GM21423 (cell line): Measurements from ENCODE around the gene PRLH.
A peak's percentile ranks its signal among the peaks of the same experiment; 100 is the strongest.

Source experiments
- ATAC-seq: cut with Tn5 transposase; IDR thresholded peaks from one replicate; pipeline ENCODE4 v1.9.1; 2021; ENCODE audit warnings: mild to moderate bottlenecking, moderate library complexity; ENCODE audit not compliant: unreplicated experiment

PRLH gene

DNA sequence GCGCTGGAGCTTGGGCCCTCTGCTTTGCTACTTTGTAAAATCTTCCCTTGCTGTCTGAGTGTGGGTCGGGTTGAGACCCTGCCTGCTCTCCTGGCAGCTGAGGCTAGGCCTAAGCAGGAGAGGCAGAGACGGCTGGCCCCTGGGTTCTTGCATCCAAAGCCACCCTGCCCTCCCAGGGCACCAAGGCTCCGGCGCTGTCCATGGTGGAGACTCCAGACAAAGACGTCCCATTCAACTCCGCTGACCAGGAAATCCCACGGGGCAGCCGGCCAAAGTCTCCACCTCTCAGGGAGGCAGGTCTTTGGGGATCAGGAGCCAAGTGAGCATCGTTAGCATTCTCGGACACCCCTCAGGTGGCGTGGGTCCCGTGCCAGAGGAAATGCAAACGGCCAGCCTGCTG is 2.6 kb upstream of the PRLH start:
- no peak for ATAC-seq

DNA sequence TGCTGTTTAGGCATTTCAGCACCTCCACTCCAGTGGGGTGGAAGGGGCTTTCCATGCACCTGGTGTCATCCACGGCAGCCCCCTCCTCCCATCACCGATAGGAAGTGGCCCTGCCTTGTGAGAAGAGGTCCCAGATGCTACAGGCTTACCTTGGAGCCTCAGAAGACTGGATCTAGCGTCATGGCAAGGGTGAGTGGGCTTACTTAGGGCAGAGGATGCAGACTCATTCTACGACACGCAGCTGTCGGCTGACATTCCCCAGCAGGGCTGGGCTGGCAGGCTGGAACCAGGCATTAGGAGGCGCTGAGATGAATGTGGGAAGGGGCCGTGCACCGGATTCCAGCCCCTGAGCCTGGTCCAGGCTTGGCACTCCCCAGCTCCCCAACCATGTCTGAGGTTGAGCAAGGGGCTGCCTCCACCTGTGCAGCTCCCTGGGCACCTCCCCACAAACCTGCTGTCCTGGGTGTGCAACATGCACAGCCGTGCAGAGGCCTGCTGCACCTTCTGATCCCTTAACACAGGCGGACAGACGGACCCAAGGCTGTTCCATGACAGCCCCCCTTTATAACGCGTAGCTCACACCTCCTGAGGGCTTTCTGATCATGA is 1.7 kb upstream of the PRLH start:
- no peak for ATAC-seq

- ATAC-seq, result no peak
Observed at GRCh38 chr2:237565974-237566373, 400 bp upstream of the PRLH start.

- no peak for ATAC-seq
Observed at GRCh38 chr2:237567276-237568029, 1.1 kb downstream of the PRLH start.

DNA sequence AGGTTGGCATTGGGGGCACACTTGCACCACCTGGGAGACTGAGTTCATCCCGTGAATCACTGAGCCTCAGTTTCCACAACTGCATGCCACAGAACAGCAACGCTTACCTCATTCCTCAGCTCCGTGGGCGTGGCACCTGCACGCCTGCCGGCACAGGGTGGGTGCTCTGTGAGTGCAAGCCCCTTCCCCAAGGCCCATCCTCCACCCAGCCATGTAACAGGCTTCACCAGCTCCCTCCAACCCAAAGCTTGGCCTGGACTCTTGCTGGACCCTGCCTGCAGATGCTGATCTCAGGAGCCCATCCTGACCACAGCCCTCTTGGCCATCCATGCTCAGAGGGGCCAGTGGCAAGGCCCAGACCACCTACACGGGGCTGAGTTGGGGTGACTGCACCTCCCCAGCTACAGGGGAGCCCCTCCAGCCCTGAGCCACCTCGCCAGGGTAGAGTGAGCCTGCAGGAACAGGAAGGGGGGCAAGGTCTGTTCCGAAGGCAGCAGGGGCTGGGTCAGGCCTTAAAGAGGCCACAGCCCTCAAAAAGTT is 1.8 kb downstream of the PRLH start:
- no peak for ATAC-seq

DNA sequence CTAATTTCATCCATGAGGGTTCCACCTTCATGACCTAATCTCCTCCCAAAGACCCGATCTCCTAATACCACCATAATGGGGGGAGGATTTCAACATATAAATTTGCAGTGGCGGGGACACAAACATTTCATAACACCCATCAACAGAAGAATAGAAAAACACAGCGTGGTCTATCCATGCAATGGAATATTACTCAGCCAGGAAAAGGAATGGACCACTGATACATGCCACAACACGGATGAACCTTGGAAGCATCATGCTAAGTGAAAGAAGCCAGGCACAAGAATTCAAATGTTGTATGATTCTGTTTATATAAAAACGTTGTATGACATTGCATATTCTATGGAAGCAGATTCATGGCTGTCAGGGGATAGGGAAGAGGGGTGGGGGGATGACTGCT is 2.7 kb downstream of the PRLH start:
- no peak for ATAC-seq

DNA sequence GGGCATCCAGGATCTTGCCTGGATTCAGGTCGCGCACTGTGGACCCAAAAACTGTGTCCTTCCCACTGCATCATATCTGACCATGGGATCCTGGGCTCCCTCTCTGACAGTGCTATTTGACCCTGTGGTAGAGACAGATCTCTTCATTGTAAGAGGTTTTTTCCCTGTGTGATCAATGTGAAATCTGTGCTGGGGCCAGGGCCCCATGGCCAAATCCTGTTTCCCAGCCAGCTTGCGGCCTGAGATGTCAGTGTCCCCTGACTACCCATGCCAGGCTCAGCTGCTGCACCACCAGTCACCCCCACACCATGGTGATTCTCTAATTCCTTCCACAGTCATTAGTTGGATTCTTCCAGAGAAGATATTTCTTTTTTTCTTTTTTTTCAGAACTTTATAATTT is 3.5 kb downstream of the PRLH start:
- no peak for ATAC-seq

DNA sequence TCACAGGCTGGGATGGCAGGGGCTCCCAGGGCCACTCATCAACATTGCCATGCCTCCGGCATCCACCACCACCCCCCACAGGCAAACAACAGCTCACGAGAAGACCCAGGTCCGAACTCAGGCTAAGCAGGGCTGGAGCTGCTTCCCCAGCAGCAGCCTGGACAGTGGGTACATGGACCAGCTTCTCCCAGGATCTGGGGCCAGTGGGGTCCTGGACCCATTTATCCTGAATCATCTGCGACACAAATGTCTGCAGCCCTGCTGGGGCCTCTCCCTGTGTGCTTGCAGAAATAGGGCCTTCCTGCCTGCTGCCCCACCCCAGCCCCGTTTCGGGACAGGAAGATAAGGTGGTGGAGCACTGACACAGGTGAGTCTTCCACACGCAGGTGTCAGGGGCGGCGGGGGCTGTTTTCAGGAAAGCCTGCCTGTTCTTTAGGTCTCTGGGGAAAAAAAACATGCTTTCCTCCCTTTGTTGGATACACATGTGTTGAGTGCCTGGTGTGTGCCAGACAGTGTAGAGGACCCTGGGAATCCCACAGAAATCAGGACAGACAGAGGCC is 4.5 kb downstream of the PRLH start:
- ATAC-seq, result no peak

- ATAC-seq, result no peak
Observed at GRCh38 chr2:237571551-237571950, 5.2 kb downstream of the PRLH start.

DNA sequence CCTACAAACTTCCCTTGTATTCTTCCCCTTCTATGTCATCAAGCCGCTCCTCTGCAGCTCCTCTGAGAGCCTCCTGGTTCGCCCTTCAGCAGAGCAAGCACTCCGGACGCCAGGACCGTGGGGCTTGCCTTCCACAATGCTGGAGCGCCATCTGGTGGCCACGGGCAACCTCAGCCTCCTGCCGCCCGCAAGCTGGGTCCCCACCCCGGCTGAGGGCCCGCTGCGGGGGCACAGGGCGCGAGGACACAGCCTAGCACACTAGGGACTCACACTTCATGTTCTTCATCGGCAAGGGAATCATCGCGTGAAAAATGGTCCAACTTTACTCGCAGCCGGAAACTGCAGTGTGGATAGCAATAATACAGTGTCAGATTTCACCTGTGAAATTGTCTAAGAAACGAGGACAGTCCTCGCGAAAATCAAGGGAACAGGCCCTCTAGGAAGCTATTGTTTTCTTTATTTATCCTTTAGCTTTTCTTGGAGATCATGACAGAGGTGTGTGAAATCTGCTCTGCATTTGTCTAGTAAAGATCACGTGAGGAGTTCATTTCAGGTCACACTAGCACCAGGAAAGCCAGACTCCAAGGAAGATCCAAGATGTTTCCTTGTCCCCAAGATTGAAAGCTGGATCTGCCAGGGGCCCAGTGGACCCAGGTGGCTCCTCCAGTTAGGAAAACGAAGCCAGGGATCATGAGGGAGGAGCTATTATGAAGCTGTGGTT is 5.8 kb downstream of the PRLH start:
- peak; percentile 86 for ATAC-seq

DNA sequence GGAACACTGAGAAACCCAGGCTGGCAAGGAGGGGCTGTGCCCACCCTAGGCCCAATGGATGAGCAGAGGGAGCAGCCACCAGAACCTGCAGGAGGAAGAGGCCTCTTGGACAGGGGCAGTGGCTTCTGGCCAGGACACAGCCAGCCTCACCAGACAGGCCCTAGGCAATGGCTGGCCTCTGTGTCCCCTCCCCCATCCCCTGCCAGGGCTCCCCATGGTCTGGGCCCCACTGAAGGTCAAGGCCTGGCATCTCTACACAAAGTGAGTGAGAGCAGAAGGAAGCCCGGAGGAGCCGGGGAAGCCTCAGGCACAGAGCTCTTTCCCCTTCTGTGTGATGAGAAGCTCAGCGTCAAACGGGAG is 6.3 kb downstream of the PRLH start:
- no peak for ATAC-seq

DNA sequence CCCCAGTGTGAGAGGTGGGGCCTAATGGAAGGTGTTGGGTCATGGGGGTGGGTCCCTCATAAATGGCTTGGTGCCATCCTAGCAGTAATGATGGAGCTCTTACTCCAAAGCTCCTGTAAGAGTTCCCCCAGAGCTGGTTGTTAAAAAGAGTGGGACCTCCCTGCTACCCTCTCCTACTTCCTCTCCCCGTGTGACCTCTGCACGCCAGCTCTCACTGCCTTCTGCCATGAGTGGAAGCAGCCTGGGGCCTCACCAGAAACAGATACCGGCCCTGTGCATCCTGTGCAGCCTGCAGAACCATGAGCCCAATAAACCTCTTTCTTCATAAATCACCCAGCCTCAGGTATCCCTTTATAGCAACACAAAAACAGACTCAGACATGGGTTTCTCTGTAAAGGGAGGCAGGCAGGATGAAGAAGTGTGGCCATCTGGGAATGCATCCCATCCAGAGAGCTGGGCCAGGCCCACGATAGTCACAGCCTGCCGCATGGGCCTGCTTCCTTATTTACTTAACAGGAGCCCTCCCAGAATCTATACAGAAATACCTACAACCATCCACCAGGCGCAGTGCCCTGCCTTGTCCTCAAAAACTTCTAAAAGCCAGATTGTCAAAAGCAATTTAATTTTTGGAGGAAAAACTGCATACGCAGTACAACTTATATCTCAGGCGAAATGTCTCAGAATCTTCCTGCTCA is 7.5 kb downstream of the PRLH start:
- ATAC-seq, result no peak

DNA sequence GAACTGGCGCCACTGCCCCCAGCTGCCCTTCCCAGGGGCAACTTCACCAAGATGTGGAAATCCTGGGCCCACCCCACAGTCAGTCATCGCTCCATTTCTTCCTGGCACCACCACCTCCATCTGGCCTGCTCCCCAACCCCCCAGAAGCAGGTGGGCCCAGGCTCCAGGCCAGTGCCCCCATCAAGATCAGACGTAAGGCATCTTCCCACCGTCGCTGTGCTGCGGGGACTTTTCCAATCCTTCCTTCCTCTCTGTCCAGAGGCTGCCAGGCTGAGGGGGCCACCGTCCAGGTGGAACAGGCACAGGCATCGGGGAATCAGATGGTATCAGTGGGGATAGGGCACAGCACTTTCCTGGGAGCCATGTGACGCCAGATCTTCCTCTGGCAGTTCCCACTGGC is 8.1 kb downstream of the PRLH start:
- ATAC-seq, result no peak

DNA sequence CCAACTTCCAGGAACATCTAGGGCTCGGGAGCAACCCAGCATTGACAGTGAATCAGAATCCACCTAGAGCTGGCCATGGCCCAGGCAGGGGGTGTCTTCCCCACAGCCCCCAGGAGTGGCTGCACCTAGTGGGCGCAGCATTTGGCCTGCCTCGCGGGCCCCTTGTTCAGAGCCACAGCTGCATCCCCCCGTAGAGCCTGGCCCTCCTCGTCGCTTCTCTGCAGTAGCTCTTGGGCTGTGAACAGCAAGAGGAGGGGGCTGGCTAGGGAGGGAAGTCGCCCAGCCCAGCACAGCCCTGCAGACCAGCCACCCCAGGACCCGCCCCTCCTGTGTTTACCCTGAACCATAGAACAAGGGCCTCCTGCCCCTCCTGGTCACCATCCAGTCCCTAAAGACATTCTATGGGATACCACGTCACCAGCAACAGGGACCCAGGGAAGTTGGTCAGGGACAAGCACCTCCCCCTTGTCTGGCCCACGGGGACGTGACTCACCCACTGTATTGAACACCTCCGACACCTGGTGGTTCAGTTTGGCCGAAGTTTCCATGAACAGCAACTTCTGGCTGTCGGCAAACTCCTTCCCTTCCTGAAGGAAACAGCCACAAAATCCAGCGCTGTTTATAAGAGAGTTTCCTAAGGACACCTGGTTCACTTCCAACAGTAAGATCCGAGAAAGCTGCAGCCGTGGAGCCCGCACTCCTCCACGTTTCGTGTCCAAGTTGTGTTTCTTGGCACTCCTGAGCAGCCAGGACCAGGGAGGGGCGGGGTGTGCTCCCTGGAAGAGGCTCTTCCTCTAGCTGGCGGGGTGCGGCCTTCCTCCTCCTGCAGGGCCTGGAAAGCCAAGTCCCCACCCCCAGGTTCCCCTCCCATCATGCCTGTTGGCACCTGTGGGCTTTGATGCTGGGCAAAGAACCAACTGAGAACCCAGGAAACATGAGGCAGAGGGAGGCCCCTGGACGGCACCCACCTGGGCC is 8.8 kb downstream of the PRLH start:
- ATAC-seq, result no peak

DNA sequence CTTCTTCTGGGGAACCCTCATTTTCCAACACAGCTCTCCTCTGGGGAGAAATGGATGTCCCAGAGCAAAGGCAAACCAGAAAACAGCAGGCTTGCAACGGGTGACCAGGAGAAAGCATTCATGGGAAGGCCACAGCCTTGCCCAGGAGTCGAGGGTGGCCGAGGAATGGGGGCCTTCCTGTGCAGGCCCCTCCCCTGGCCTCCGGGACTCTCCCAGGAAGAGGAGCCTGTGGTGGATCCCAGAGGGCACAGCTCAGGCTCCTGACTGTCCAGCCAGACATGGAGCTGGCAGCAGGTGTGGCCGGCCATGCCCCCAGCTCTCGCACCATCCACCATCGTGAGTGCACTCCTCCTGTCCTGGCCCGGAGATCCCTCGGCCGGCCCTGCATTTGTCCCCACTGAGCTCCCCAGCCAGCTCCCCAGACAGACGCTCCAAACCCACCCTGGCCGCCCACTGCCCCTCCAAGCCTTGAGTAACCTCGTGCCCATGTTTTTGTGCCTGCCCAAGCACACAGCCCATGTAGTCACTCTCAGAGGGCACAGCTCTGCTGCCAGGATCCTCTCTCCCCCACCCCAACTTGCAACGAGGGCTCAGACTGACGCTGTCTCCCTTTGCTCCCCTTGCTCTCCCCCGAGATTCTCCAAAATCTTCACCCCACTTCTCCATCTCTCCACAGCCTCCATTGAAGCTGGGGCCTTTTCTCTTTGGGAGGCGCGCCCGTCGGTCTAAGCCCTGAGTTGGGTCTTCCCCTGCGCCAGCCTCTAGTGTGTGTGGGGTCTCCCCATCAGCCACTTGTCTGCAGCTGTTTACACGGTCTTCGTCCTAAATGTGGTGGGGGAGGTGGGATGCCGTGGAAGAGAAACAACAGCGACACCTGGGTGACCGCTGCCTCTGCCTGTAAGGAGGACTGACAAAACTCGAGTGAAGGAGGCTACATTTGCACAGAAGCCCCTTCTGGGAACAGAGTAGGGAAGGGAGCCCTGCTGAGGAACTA is 9.8 kb downstream of the PRLH start:
- ATAC-seq, result no peak

DNA sequence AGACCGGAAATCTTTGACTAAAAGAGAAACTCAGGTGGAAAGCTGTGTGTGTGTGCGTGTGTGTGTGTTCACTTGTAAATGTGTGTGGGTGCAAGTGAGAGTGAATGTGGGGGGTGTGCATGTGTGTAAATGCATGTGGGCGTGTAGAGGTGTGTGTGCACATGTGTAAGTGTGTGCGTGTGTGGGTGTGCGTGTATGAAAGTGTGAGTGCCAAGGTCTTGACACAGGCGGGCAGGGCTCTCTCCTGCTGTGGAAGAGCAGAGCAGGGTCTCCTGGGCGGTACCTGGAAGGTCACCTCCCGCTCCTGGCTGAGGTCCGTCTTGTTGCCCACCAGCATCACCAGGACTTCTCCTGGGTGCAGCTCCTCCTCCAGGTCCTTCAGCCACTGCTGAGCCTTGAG is 10.6 kb downstream of the PRLH start:
- no peak for ATAC-seq

DNA sequence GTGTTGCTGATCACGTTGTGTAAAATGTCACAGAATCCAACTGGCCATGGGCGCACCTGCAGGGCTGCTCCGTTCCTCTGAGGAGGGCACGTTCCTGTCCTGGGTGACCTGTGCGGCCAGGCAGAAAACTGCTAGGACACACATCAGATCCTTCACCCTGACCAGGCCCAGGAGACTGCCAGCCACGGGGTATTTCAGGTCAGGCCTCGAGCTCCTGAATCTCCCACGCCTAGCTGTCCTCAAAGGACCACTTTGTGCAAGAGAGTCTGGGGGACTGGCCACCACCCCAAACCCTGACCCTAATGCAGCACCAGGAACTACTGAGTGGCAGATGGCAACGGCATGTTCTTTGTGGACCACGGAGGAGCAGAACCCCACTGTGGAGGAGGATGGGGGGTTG is 11.1 kb downstream of the PRLH start:
- ATAC-seq, result no peak

- ATAC-seq, result no peak
Observed at GRCh38 chr2:237577956-237578870, 11.8 kb downstream of the PRLH start.
